H1 (cell line): ENCODE data around the gene PARD3. TPM values are rescaled to one million over a fixed set of nuclear protein-coding genes. Genes with fewer than 3 reads are reported as not detected.

Experiments used
- CTCF ChIA-PET: fragments of 300-600 bp; sonication (Branson Sonifier 250); formaldehyde crosslinking; loops from one replicate; lab custom pipeline; 2021; ENCODE audit not compliant: partially characterized antibody; lab: Charles Lee
- POLR2A ChIA-PET: fragments of 300-600 bp; sonication (Branson Sonifier 250); formaldehyde crosslinking; loops from one replicate; lab custom pipeline; 2021; ENCODE audit warnings: inconsistent platforms; ENCODE audit not compliant: partially characterized antibody; lab: Charles Lee
- DNase-seq, 2 experiments: peaks; one replicate each; pipeline versions ENCODE4 v3.0.0 to v3.0.0-alpha.2; 2010 to 2022; ENCODE audit warnings: low spot score in 2 of 2, low read depth in 1 of 2, mixed read lengths in 1 of 2
- FAIRE-seq: peaks from 2 replicates; lab custom pipeline; 2011; peaks lifted over from hg19 to GRCh38; lab: Jason Lieb, UNC
- H2AFZ ChIP-seq: 2 replicates; pipeline ENCODE4 v1.8.1; 2012; ENCODE audit warnings: low read length, inconsistent platforms
- H2AK5ac ChIP-seq: 2 replicates; pipeline ENCODE4 v1.6.1; 2013; ENCODE audit warnings: low read depth, low read length
- H2BK120ac ChIP-seq: replicated peaks from 2 replicates; pipeline ENCODE3; 2013; ENCODE audit warnings: low read depth, low read length, inconsistent platforms
- H2BK12ac ChIP-seq: 2 replicates; pipeline ENCODE4 v1.6.1; 2013; ENCODE audit warnings: low read depth, low read length
- H2BK15ac ChIP-seq: 2 replicates; pipeline ENCODE4 v1.6.1; 2013; ENCODE audit warnings: low read length
- H2BK20ac ChIP-seq: 2 replicates; pipeline ENCODE4 v1.6.1; 2013; ENCODE audit warnings: low read length
- H2BK5ac ChIP-seq: 2 replicates; pipeline ENCODE4 v1.6.1; 2013; ENCODE audit warnings: low read depth, low read length
- H3K14ac ChIP-seq: 2 replicates; pipeline ENCODE4 v1.6.1; 2013; ENCODE audit warnings: inconsistent platforms; ENCODE audit not compliant: insufficient read length
- H3K18ac ChIP-seq: 2 replicates; pipeline ENCODE4 v1.6.1; 2013; ENCODE audit warnings: low read length; ENCODE audit errors: extremely low read depth
- H3K23ac ChIP-seq: 2 replicates; pipeline ENCODE4 v1.6.1; 2013; ENCODE audit warnings: inconsistent platforms; ENCODE audit not compliant: insufficient read length
- H3K23me2 ChIP-seq: 2 replicates; pipeline ENCODE4 v1.6.1; 2013; ENCODE audit warnings: low read depth, low read length
- H3K27ac ChIP-seq: 2 replicates; pipeline ENCODE4 v1.6.1; 2011; ENCODE audit warnings: low read depth, low read length, inconsistent platforms
- H3K27me3 ChIP-seq, 4 experiments: replicated peaks in 1 of 4; 1 replicate in 1 of 4; 2 replicates in 3 of 4; pipeline versions ENCODE4 v1.6.1 to v1.8.1; 2011 to 2013; ENCODE audit warnings: low read length in 3 of 4, mild to moderate bottlenecking in 3 of 4, inconsistent platforms in 2 of 4, mixed read lengths in 2 of 4, moderate library complexity in 1 of 4; ENCODE audit not compliant: control insufficient read depth in 3 of 4, insufficient read depth in 3 of 4; ENCODE audit errors: extremely low read depth in 1 of 4
- H3K36me3 ChIP-seq, 4 experiments: 2 replicates each; pipeline versions ENCODE4 v1.6.1 to v1.8.1; 2011 to 2013; ENCODE audit warnings: mild to moderate bottlenecking in 4 of 4, low read length in 3 of 4, moderate library complexity in 2 of 4, control low read depth in 1 of 4, inconsistent platforms in 1 of 4; ENCODE audit not compliant: insufficient read depth in 4 of 4, control insufficient read depth in 2 of 4
- H3K4ac ChIP-seq: replicated peaks from 2 replicates; pipeline ENCODE3; 2013; ENCODE audit warnings: low read length, low read depth, mixed read lengths, inconsistent platforms; ENCODE audit not compliant: insufficient read length
- H3K4me1 ChIP-seq, 4 experiments: replicated peaks in 1 of 4; 1 replicate in 1 of 4; 2 replicates in 3 of 4; pipeline versions ENCODE4 v1.6.1 to v1.8.1; 2011 to 2013; ENCODE audit warnings: low read length in 3 of 4, inconsistent platforms in 2 of 4, mixed read lengths in 1 of 4; ENCODE audit not compliant: insufficient read depth in 4 of 4, control insufficient read depth in 3 of 4
- H3K4me2 ChIP-seq, 2 experiments: 2 replicates each; pipeline versions ENCODE4 v1.6.1 to v1.8.1; 2011 to 2013; ENCODE audit warnings: low read depth in 2 of 2, low read length in 2 of 2, control low read depth in 1 of 2, inconsistent platforms in 1 of 2, mild to moderate bottlenecking in 1 of 2; ENCODE audit not compliant: insufficient read depth in 1 of 2
- H3K4me3 ChIP-seq, 4 experiments: fragments of 200-600, 300-600 bp in 1 of 4; sonication (generic), shearing (Covaris generic), sonication (Bioruptor Twin) in 1 of 4; 2 replicates each; pipeline versions ENCODE4 v1.5.1 to v1.8.1; 2011 to 2016; ENCODE audit warnings: low read length in 4 of 4, low read depth in 3 of 4, control low read depth in 2 of 4, inconsistent platforms in 2 of 4, mild to moderate bottlenecking in 2 of 4, mixed read lengths in 1 of 4, moderate library complexity in 1 of 4; ENCODE audit not compliant: insufficient read depth in 2 of 4; ENCODE audit errors: extremely low read depth in 1 of 4
- H3K56ac ChIP-seq: replicated peaks from 2 replicates; pipeline ENCODE3; 2013; ENCODE audit warnings: low read depth, mild to moderate bottlenecking, mixed read lengths, low read length, inconsistent platforms; ENCODE audit not compliant: insufficient read length
- H3K79me1 ChIP-seq: 2 replicates; pipeline ENCODE4 v1.6.1; 2013; ENCODE audit warnings: low read depth, low read length, control low read depth
- H3K79me2 ChIP-seq, 2 experiments: 2 replicates each; pipeline versions ENCODE4 v1.6.1 to v1.8.1; 2012 to 2013; ENCODE audit warnings: low read length in 2 of 2, mild to moderate bottlenecking in 2 of 2, inconsistent platforms in 1 of 2; ENCODE audit not compliant: insufficient read depth in 2 of 2, control insufficient read depth in 1 of 2
- H3K9ac ChIP-seq, 4 experiments: replicated peaks in 1 of 4; 1 replicate in 1 of 4; 2 replicates in 3 of 4; pipeline versions ENCODE4 v1.6.1 to v1.8.1; 2011 to 2013; ENCODE audit warnings: low read depth in 3 of 4, low read length in 3 of 4, control low read depth in 2 of 4, mild to moderate bottlenecking in 2 of 4, moderate library complexity in 2 of 4, inconsistent platforms in 1 of 4; ENCODE audit errors: extremely low read depth in 1 of 4
- H3K9me3 ChIP-seq, 2 experiments: 2 replicates each; pipeline versions ENCODE4 v1.6.1 to v1.8.1; 2012 to 2013; ENCODE audit warnings: mild to moderate bottlenecking in 2 of 2, moderate library complexity in 2 of 2, control low read depth in 1 of 2, inconsistent platforms in 1 of 2, low read depth in 1 of 2, low read length in 1 of 2, mixed read lengths in 1 of 2; ENCODE audit not compliant: insufficient read depth in 2 of 2
- H4K20me1 ChIP-seq, 2 experiments: replicated peaks in 1 of 2; 2 replicates each; pipeline versions ENCODE3 to v1.8.1; 2011 to 2013; ENCODE audit warnings: inconsistent platforms in 2 of 2, low read length in 2 of 2, mild to moderate bottlenecking in 1 of 2; ENCODE audit not compliant: insufficient read depth in 2 of 2, control insufficient read depth in 1 of 2
- H4K5ac ChIP-seq: 2 replicates; pipeline ENCODE4 v1.6.1; 2013; ENCODE audit warnings: low read length, low read depth, mixed read lengths, inconsistent platforms; ENCODE audit not compliant: insufficient read length
- H4K8ac ChIP-seq: 2 replicates; pipeline ENCODE4 v1.8.0; 2013; ENCODE audit warnings: mild to moderate bottlenecking, moderate library complexity, low read length, inconsistent platforms; ENCODE audit not compliant: insufficient read depth; ENCODE audit errors: extremely low read depth
- H4K91ac ChIP-seq: replicated peaks from 2 replicates; pipeline ENCODE3; 2013; ENCODE audit warnings: low read length, mixed read lengths, inconsistent platforms; ENCODE audit not compliant: insufficient read length
- CBX5 ChIP-seq: fragments of 300-800, 300-1000 bp; sonication (generic); IDR thresholded peaks from 2 replicates; pipeline ENCODE4 v1.7.1; 2016; ENCODE audit warnings: antibody characterized with exemption, low read length, low read depth
- CTBP2 ChIP-seq: IDR thresholded peaks from 2 replicates; pipeline ENCODE4 v1.7.0; 2011; ENCODE audit warnings: borderline replicate concordance, mild to moderate bottlenecking, moderate library complexity, mixed read lengths, low read length; ENCODE audit not compliant: insufficient read depth, insufficient read length
- EGR1 ChIP-seq: IDR thresholded peaks from 2 replicates; pipeline ENCODE4 v1.6.1; 2011; ENCODE audit warnings: low read depth, low read length, borderline replicate concordance
- JUND ChIP-seq: IDR thresholded peaks from 2 replicates; pipeline ENCODE4 v1.6.1; 2011; ENCODE audit warnings: mild to moderate bottlenecking, improper control_type of control experiment, low read length
- RXRA ChIP-seq: IDR thresholded peaks from 2 replicates; pipeline ENCODE4 v1.6.1; 2011; ENCODE audit warnings: low read depth, mild to moderate bottlenecking, low read length, moderate library complexity; ENCODE audit not compliant: insufficient read depth
- SP4 ChIP-seq: IDR thresholded peaks from 2 replicates; pipeline ENCODE4 v1.6.1; 2012; ENCODE audit warnings: low read length, inconsistent platforms
- TEAD4 ChIP-seq: IDR thresholded peaks from 2 replicates; pipeline ENCODE4 v1.6.1; 2012; ENCODE audit warnings: low read depth, low read length, inconsistent platforms, mixed read lengths
- YY1 ChIP-seq: IDR thresholded peaks from 2 replicates; pipeline ENCODE4 v1.6.1; 2011; ENCODE audit warnings: low read depth, mild to moderate bottlenecking, low read length
- WGBS, 2 experiments: shearing (Covaris generic) in 1 of 2; methylation state at CpG; one replicate each; pipeline versions ENCODE4 v1.1.6 to v1.1.7; 2013 to 2015; ENCODE audit warnings: low lambda C conversion rate in 2 of 2, mixed read lengths in 2 of 2, inconsistent platforms in 1 of 2, low coverage in 1 of 2, missing lambda C conversion rate in 1 of 2; ENCODE audit not compliant: insufficient replicate concordance in 2 of 2, insufficient coverage in 1 of 2, insufficient read length in 1 of 2; ENCODE audit errors: extremely low coverage in 1 of 2, missing lambda C conversion rate in 1 of 2; 5-methylcytosine and 5-hydroxymethylcytosine counted together
- polyA plus RNA-seq, 7 experiments: library from polyadenylated mRNA; depleted of rRNA in 3 of 7; stranded (reverse) in 5 of 7; unstranded in 2 of 7; fragments of >200 nt in 5 of 7; fragments of 200-250 nt in 2 of 7; gene quantifications; 1 replicate in 5 of 7; 2 replicates in 1 of 7; 4 replicates in 1 of 7; pipeline versions ENCODE4 v1.2.1 to v1.2.3, GENCODE V29; 2011 to 2013; ENCODE audit warnings: missing spikeins in 2 of 7, mixed read lengths in 2 of 7
- total RNA-seq: library from RNA; stranded (reverse); fragmentation: NEBNext Ultra II Directional; extraction: Animal tissue kit (Norgen Biotek cat#: 25700); gene quantifications from 2 replicates; pipeline ENCODE4 v1.2.1, GENCODE V29; 2021
- TF ChIP-seq, protein P1 (sequence below): IDR thresholded peaks from 2 replicates; pipeline ENCODE4 v1.6.1; 2012; ENCODE audit warnings: low read length, inconsistent platforms

The PARD3 gene
- total and polyA plus RNA-seq, 2 of the 8 experiments (the other 6 are each of a cell fraction or from before 2014, with no cell fraction given): 19.7 to 49.1 TPM

DNA sequence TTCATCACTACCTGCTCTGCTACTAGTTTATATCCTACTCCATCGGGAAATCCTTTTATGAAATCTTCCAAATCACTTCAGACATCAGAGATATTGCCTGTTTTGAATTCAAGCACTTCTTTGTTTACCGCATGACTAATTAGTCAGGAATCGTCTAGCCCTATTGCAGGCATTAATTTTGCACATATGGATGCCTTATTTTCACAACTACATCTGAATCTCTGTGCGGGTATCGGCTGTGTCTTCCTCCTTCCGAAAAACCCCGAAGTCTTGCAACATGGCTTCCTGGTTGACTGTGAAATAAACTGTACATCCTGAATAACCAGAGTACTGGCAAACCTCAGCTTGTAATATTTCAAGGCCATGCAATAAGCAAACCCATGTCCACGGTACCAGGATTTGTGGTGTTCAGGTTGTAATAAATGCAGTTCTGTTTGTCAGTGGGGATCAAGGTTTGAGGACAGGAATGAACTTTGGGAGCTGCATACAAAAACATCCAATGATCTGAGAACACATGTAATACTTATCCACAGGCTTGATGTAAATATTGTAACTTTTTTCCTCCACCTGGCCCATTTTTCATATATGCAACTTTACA is 642.1 kb downstream of the PARD3 start:
- H3K4me2 ChIP-seq: no peak overlapping the region
- no peak overlapping the region for H4K8ac ChIP-seq
- no peak for FAIRE-seq

More for the DNA sequence above, 642.1 kb downstream of the PARD3 start:
- no peak overlapping the region for H3K14ac ChIP-seq
- no peak overlapping the region for H4K91ac ChIP-seq
- H3K4ac ChIP-seq: no peak overlapping the region
- no peak for DNase-seq
- H4K20me1 ChIP-seq: no peaks in the 10 kb centered on the region
- POLR2A ChIA-PET: no interaction called here
- no peak overlapping the region for H2BK5ac ChIP-seq
- no peak overlapping the region for H2BK120ac ChIP-seq
- H2BK12ac ChIP-seq: no peak overlapping the region
- WGBS, 2 experiments: 92% methylated on average over 8 of the region's 8 CpGs; no CpG with 5 or more reads in 1 of the 2 experiments
- no peak overlapping the region for H4K5ac ChIP-seq
- no peak overlapping the region for H3K18ac ChIP-seq
- TF ChIP-seq YY1: no peak
- no peak for TF ChIP-seq CTBP2
- no peak for TF ChIP-seq SP4
- TF ChIP-seq EGR1: no peak
- TF ChIP-seq JUND: no peak
- no peak for TF ChIP-seq TEAD4
- TF ChIP-seq, protein P1, sequence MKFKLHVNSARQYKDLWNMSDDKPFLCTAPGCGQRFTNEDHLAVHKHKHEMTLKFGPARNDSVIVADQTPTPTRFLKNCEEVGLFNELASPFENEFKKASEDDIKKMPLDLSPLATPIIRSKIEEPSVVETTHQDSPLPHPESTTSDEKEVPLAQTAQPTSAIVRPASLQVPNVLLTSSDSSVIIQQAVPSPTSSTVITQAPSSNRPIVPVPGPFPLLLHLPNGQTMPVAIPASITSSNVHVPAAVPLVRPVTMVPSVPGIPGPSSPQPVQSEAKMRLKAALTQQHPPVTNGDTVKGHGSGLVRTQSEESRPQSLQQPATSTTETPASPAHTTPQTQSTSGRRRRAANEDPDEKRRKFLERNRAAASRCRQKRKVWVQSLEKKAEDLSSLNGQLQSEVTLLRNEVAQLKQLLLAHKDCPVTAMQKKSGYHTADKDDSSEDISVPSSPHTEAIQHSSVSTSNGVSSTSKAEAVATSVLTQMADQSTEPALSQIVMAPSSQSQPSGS: no peak
- no peak for TF ChIP-seq CBX5
- TF ChIP-seq RXRA: no peak
- no peak overlapping the region for H3K9ac ChIP-seq
- no peak overlapping the region for H2BK15ac ChIP-seq
- H3K23me2 ChIP-seq: no peaks in the 10 kb centered on the region
- no peak overlapping the region for H2AFZ ChIP-seq
- H3K23ac ChIP-seq: no peak overlapping the region
- no peak overlapping the region for H2BK20ac ChIP-seq
- H2AK5ac ChIP-seq: no peak overlapping the region
- peaks cover 2 to 17% (median 8%) of the 10 kb centered on the region in 4 experiments; a peak in 6 of 7 replicates for H3K4me1 ChIP-seq
- H3K79me1 ChIP-seq: no peaks in the 10 kb centered on the region
- no peaks in the 10 kb centered on the region for H3K36me3 ChIP-seq
- H3K79me2 ChIP-seq: no peaks in the 10 kb centered on the region
- CTCF ChIA-PET: interaction anchor here (1.5 kb wide), 1 partner anchor 25 kb away, joined by 4 read pairs; no protein-coding TSS in a partner anchor
- H3K27ac ChIP-seq: no peak overlapping the region
- H3K27me3 ChIP-seq: no peaks in the 10 kb centered on the region
- no peaks in the 10 kb centered on the region for H3K9me3 ChIP-seq
- no peak overlapping the region for H3K4me3 ChIP-seq
- no peak overlapping the region for H3K56ac ChIP-seq
